ENCODE measurements around the gene LMAN2. TPM values are rescaled to one million over a fixed set of nuclear protein-coding genes. Genes with fewer than 3 reads are reported as not detected.
"Not testable (repeated sequence)": the region's sequence is repeated elsewhere in the genome, so short reads cannot be mapped to it uniquely, and the experiment has no call there.

The LMAN2 gene
- total RNA-seq, 1 donor, result 423 TPM

DNA sequence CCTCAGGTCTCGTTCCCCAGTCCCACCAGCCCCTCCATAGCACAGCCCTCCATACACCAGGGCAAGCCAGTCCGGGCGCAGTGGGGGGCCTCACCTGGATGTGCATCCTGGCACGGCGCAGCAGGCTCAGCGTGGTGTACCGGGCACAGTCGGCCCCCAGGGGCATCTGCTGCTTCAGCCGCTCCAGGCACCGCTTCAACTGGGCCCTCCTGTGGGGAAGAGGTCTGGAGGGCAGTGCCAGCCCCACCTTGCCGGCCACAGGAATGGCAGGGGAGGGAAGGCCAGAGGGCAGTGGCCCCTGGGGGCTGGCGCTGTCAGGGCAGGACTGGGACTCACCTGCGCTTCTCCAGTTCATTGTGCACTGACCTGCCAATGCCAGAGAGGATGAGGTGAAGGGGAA lies 41.1 kb downstream of the LMAN2 start:
- no peak for DNase-seq (ENCODE audit: low read depth in 2 of 3, low spot score in 2 of 3)

DNA sequence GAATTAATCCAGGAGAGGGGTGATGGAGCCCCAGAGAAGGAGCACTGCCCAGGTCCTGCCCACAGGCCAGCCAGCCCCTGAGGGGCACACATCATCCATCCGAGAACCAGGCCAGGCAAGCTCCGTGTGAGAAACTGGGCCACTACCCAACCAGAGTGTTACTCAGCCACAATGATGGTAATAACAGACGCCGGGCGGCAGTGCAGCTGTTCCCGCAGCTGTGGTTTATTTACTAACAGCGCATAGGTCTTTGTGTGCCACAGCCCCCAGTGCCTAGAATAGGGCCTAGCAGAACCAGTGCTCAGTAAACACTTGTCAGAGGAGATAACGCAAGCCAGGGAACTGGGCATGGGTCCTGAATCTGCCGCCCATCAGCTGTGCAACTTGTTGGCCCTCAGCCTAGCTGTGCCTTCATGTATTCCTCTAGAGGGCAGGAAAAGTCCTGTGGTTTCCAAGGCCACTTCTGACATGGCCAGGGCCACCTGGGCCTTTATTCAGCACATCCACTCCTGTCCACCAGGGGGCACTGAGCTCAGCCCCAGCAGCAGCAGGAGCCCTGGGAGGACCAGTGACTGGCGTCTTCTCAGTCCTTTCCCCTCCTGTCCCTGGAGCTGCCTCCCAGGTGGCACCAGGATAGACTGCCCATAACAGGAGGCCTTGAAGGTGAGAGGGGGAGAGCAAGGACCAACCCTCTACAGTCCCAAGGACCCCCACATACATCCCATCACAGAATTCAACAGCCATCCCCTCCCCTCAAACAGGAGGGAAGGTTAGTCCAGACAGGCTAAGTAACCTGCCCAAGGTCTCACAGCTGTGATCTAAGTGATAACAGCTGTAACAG lies 41.9 kb downstream of the LMAN2 start:
- peak in 2 of 3 donors; percentile 69 to 71 for DNase-seq (ENCODE audit: low read depth in 2 of 3, low spot score in 2 of 3)

DNA sequence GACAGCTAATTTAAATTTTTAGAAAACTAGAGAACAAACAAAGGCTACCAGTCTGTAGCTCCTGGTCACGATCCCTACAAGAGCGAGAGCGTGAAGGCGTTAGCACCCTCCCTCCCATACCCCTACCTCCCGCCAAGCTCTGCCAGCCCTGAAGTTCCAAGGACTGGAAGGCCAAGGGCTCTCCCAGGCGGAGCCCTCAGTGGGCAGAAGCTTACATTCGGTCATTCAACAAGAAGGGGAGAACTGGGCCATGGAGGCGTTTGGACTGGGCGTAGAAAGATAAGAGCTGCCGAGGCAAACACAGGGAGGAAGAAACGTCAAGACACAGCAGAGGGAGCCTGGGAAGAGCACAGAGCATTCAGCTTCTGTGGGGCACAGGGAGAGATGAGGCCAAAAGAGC lies 42.7 kb downstream of the LMAN2 start:
- DNase-seq (ENCODE audit: low read depth in 2 of 3, low spot score in 2 of 3), result no peak

DNA sequence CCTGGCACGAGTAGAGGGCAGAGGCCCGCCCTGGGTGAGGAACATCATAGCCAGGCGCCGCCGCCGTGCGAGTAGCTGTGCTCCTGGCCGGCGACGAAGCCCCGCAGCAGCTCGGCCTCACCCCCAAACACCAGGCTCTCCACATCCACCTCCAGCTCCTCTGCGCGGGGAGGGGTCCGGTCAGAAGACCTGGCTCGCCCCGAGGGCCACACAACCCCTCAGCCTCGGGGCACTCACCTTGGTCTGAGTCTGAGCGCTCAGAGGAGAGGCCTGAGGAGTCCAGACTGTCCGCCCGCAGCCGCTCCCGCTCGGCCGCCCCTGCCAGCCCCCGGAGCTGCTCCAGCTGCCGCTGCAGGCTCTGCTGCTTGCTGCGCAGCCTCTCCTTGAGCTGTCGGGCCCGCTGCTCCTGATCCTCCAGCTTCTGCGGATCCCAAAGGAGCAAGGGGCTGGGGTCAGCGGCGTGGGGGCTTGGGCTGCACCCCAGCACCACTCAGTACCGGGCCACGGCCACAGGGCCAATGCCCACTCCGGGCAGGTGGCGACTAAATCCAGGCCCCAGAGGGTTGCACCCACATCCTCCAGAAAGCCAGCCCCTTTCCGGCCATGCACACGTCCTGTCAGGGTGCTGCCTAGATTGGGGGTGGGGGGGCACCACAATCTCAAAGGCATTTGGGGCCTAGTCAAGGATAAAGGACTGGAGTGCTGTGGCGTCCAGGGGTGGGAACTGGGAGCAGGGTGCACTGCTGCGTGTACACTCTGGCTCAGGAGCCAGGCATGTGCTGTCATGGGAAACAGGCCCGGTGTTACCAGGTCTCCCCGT lies 43.7 kb downstream of the LMAN2 start:
- DNase-seq (ENCODE audit: low read depth in 2 of 3, low spot score in 2 of 3), result no peak

DNA sequence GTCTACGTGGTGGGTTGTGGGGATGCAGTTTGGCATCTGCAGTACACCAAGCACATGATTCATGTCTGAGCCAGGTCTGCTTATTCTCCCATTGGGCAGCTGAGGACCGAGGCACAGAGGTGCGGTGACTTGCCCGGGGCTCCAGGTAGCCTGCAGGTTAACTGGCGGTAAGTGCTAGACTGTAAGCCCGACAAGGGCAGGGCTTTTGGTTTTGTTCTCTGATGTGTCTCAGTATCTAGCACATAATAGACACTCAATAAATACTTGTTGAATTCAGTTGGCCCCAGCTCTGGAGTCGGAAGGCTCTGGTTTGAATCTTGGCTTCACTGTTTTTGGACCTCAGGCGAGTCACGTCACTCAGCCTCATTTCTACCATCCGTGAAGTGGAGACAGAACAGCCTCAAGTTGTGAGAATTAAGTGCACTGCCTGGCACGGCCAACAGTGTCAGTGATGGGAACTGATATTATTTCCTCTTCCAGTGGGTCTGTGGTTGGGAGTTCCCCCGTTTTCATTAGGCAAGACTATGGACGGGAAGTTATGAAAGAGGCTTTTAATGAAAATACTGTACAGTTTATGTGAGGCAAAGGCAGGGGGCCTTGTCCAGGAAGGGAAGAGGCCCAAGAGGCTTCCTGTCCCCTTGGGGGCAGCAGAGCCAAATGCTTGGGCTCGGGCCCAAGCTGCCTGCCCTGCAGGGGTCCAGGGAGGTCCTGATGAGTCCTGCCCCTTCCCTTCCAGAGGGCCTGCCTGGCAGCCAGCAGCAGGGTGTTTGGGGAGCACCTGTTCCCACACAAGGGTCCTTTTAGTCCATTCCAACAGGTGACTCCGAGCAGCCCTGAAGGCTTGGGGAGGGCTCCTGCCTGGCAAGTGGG lies 44.6 kb downstream of the LMAN2 start:
- peak in 2 of 3 donors; percentile 81 to 86 for DNase-seq (ENCODE audit: low read depth in 2 of 3, low spot score in 2 of 3)

DNA sequence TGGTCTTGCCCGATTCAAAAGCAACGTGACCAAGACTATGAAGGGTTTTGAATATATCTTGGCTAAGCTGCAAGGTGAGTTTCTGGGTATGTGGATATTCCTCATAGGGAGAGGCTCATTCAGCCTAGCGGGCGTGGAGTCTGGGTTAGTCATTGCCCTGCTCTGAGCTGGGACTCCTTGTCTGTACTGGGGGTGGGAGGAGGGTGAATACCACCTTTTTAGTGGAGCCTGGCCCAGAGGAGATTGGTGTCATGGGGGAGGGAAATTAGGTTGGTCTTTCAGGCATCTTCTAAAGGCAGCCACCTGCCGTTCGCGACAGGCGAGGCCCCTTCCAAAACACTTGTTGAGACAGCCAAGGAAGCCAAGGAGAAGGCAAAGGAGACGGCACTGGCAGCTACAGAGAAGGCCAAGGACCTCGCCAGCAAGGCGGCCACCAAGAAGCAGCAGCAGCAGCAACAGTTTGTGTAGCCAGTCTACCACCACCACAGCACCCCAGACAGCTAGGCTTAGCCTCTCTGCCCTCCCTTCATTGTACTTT lies 45.3 kb downstream of the LMAN2 start:
- not testable (repeated sequence) for DNase-seq (ENCODE audit: low read depth in 2 of 3, low spot score in 2 of 3)

DNA sequence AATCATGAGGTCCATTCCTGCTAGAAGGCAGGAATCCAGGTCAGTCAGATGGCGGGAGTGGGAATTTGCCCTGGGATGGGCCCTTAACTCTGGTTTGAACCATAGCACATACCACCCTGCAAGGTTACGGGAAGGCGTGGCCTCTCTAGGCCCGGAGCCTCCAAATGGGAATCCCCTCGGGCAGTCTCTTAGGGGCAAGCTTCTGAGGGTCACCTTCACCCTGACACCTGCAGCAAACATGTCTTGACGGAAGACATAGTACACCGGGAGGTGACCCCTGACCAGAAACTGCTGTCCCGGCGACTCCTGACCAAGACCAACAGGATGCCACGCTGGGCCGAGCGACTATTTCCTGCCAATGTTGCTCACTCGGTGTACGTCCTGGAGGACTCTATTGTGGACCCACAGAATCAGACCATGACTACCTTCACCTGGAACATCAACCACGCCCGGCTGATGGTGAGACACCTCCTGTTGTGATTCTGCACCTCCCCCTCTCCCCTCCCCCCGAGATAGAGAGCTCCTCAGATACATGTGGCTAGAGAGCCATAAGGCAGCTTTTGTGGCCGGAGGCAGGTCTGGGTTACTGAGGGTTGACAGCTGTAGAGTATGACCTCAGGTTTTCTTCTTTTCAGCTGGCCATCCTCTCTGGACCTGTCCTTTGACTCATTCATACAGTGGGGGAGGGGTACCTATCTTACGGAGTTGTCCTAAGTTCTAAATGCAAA lies 46.9 kb downstream of the LMAN2 start:
- DNase-seq (ENCODE audit: low read depth in 2 of 3, low spot score in 2 of 3), result no peak

DNA sequence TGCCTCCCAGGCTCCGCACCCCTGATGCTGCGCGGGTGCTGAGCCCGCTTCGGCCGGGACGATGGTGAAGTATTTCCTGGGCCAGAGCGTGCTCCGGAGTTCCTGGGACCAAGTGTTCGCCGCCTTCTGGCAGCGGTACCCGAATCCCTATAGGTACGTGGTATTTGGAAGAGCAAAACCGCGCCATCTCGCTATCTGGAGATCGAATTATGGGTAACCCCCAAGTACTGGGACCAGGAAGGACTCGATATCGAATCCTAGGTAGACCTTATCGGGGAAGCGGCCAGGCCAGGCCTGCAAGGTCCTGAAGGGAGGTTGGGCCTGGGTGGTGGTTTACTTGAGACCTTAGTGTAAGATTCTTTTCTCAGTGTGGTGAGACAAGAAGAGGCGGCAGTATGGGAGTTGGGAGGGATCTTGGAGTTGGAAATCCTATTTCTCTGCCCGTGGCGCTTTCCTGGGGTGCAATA lies 47.5 kb downstream of the LMAN2 start:
- DNase-seq (ENCODE audit: low read depth in 2 of 3, low spot score in 2 of 3), result no peak

DNA sequence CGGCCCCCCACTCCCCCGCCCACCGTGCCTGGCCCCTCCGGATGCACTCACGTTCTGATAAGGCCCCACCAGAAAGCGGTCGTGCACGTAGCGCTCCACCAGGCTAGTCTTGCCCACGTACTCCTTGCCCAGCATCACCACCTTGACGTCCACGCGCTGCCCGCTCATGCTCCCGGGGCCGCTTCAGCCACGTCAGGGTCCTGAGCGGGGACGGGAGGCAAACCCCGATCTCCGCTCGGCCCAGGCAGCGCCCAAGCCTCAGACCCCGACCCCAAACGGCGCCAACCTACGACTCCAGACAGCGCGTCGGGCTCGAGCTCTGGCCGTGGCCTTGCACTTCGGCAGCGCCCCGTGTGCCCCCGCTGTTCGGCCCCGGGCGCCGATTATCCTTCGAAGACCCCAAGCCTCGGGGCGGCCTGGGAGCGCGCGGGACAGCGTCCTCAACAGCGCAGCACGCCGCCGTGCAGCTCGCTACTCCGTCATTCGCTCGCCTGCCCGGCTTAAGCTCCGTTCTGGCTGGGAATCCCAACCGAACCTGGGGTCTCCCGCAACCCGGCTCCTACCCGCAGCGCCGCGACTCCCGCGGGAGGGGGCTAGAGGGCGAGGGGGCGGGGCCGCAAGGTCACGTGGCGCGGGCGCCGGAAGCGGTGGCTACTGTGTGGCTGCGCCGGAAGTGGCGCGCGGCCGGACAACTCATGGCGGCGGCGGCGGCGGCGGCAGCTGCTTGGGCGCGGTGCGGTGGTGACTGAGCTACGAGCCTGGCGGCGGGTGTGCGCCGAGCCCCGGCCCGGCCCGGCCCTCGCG lies 48.1 kb downstream of the LMAN2 start, which contains the start of the genes PRELID1 and RAB24:
TSS of gene PRELID1 (plus strand) at position 679 of the 804 bp plus-strand sequence. CDS start 187 bp downstream, outside the sequence.
TSS of gene RAB24 (minus strand) at position 599 of the 804 bp plus-strand sequence. CDS start at position 168, 431 bp downstream.
- DNase-seq (ENCODE audit: low read depth in 2 of 3, low spot score in 2 of 3), result peak; percentile 76 to 89 (median 86)

DNA sequence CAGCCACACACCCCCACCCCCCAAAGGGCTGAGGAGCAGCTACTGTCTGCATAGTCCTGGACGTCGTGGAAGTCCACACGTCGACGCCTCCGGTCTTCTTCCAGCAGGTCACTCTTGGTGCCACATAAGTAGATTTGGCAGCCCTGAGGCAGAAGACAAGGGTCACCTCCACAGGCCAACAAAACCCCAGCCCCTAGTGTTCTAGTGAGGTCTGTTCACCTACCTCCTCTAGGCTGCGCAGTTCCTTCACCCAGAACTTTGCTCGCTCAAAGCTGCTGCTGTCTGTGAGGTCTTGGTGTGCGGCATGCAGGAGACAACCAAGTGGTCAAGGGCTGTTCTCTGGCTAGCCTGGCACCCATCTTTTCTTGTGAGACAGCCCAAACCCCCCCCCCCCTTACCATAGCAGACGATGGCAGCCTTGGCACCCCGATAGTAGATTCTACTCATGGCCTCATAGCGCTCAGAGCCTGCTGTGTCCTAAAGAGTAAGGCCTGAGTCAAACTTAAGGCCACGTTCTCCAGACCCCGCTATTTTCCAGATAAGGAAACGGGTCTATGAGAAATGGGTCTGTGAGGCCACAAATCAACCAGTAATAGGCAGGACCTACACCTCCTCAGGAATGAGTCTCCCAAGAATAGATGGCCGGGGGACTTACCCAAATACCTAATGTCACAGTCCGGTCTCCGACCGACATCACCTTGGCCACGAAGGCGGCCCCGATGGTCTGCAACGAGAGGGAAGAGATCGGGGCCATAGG lies 48.9 kb downstream of the LMAN2 start:
- DNase-seq (ENCODE audit: low read depth in 2 of 3, low spot score in 2 of 3), result no peak

DNA sequence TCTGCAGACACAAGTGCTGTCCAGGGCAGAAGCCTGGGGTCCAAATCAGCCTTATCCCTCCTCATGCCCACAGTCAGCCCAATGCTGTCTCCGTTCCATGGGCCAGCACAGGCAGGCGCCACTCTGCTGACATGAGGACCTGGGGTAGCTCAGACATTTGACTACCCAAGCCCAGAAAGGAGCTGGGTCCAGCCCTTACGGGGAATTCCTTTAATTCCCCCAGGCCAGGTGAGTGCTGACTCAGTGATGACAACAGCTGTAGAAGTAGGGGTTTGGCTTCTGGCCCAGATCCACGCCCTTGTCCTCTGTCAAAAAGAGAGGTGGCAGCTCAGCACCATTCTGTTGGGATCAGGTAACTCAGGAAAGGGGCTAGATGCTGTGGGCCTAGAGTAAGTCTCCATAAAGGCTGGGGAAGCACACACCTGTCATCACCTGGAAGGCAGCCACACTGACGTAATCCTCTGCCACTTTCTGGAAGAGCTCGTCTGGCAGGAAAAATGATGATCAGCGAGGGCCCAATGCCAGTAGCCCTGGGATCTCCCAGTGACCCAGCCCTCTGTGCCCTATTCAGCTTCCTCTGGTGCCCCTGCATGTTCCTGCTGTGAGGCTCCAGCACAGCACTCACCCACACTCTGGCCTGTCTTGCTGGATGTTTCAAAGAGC lies 49.8 kb downstream of the LMAN2 start:
- no peak for DNase-seq (ENCODE audit: low read depth in 2 of 3, low spot score in 2 of 3)

DNA sequence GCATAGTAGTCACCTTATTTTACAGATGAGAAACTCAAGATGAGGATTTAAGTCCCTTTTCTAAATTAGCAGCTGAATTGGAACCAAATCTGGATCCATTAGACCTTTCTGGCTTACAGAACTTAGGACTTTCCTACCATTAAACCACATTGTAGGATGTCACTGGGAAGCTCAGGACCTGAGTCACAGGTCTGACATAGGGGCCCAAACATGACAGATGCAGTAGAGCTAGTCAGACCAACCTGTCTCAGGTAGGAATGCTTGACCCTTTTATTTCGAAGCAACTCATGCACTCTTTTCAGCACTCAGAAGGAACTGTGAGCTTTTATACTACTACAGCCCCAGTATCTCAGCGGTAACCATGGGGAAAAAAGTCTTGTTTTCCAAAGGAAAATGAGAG lies 50.5 kb downstream of the LMAN2 start:
- DNase-seq (ENCODE audit: low read depth in 2 of 3, low spot score in 2 of 3), result no peak

DNA sequence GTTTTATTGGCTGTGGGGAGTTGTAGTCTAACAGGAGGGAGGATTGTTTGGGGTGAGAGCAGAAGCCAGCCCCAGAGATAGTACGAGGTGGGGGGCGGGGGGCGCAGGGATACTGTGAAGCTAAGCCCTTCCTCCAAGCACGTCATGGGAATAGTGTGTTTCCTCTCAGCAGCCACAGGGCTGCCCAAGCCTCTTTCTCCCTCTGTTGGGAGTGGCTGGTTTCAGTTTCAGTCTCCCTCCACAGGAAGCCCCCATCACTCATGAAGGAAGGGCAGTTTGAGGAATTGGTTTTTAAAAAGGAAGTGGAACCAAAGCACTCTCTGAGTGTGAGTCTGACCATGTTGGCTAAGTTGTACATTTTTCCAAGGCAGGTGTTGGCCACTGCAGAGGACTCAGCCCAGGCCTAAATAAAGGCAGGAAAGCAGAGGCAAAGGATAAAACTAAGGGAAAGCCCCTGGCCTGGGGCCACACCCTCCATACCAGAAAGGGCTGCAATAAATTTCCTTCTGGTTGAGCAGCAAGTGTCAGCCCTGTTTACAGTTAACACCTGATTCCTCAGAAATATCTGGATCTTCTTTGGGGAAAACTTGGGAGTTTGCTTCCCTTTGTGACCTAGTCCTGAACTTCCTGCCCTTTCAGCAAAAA lies 51.1 kb downstream of the LMAN2 start:
- DNase-seq (ENCODE audit: low read depth in 2 of 3, low spot score in 2 of 3), result peak in 2 of 3 donors; percentile 91 to 94

DNA sequence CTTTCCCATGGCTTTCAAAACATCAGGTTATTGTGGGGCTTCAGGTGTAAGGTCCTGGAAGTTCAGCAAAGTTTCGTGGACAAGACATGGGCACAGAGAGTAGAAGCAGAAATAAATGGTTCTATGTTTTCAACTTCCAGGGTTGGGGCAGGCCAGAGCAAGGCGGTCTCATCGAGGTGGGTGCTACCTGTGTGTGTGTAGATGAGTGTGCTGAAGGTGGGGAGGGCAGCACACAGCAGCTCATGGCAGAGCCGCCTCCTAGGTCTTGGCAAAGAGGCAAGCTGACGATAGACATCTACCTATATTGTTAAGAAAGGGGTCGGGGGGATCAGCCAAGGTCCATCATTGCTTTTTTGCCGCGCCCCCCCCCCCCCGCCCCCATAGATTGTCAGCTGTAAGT lies 51.8 kb downstream of the LMAN2 start:
- DNase-seq (ENCODE audit: low read depth in 2 of 3, low spot score in 2 of 3), result no peak

DNA sequence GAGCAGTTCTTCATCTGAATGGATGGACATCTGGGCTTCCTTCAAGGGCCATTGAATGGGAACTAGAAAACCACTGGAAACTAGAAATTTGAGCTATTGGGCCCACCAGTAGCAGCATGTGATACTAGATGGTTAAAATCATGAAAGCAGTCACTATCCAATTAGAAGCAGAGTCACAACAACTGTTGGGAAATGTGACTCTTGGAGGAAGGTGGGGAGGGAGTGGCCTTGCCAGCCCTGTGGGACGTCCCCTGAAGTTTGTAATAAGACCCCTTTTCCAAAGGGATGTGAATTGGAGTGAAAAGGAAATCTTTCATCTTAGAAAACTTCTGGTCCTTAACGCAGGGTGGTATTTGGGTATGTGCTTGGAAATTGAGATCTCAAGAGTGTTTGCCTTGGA lies 53.5 kb downstream of the LMAN2 start:
- DNase-seq (ENCODE audit: low read depth in 2 of 3, low spot score in 2 of 3), result no peak

DNA sequence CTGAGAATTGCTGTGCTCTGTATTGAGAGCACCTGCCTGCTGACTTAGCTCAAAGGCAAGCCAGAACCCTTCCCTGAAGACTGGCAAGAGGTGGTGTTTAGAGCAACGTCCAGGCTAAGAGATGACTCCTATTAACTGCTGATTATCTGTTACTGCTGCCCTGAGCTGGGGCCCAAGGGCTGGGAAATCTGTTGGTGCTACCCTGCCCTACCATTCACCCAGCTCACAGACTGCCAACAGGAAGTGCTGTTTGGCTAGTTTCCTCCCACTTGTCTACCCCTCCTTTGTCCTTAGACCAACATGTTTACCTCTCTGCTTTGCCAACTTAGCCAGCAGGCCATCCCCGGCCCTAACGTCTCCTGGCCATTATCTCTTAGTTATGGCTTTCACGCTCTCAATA lies 54.9 kb downstream of the LMAN2 start:
- DNase-seq (ENCODE audit: low read depth in 2 of 3, low spot score in 2 of 3), result no peak

DNA sequence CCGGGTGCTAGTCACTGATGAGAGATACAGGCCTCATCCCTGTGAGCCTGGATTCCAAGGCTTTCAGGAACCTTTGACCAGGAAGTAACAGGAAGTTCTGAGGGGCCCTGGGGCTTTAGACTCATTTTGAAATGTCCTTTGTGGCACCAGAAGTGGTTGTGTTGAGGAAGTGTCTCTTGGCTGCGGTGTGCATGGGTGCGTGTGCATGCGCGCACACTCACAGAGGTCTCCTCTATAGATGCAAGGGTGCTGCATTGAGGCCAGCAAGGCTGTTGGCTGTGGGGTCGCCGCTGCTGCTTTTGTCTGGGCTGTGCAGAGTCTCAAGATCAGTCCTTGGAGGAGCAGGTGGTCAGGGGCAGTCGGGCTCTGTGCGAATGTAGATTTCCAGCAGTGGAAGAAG lies 55.5 kb downstream of the LMAN2 start:
- DNase-seq (ENCODE audit: low read depth in 2 of 3, low spot score in 2 of 3), result no peak

Data from hematopoietic multipotent progenitor cell (in vitro differentiated cells).